GM21619 (cell line): ENCODE measurements around the gene ADGRF1.
"Not testable (repeated sequence)": the region's sequence is repeated elsewhere in the genome, so short reads cannot be mapped to it uniquely, and the experiment has no call there.

Experiments used
- ATAC-seq: cut with Tn5 transposase; IDR thresholded peaks from one replicate; pipeline ENCODE4 v1.9.1; 2021; ENCODE audit not compliant: unreplicated experiment

The ADGRF1 gene

GRCh38 chr6:47023573-47023972, 18.6 kb downstream of the ADGRF1 start:
- no peak for ATAC-seq

- ATAC-seq, result no peak
Measured at GRCh38 chr6:47022191-47022590, 19.9 kb downstream of the ADGRF1 start.

- ATAC-seq, result no peak
Measured at GRCh38 chr6:47019941-47020340, 22.2 kb downstream of the ADGRF1 start.

GRCh38 chr6:47016909-47017308, 25.2 kb downstream of the ADGRF1 start:
- no peak for ATAC-seq

- ATAC-seq, result no peak
Measured at GRCh38 chr6:47016261-47016660, 25.9 kb downstream of the ADGRF1 start.

GRCh38 chr6:47014401-47014800, 27.7 kb downstream of the ADGRF1 start:
- no peak for ATAC-seq

- ATAC-seq, result no peak
Measured at GRCh38 chr6:47009583-47009982, 32.5 kb downstream of the ADGRF1 start.

- no peak for ATAC-seq
Measured at GRCh38 chr6:47008397-47008763, 33.8 kb downstream of the ADGRF1 start.

- ATAC-seq, result no peak
Measured at GRCh38 chr6:47007657-47008396, 34.3 kb downstream of the ADGRF1 start.

- ATAC-seq, result no peak
Measured at GRCh38 chr6:47005486-47005885, 36.6 kb downstream of the ADGRF1 start.

- no peak for ATAC-seq
Measured at GRCh38 chr6:47004463-47004862, 37.7 kb downstream of the ADGRF1 start.

- no peak for ATAC-seq
Measured at GRCh38 chr6:47000842-47001241, 41.3 kb downstream of the ADGRF1 start.

GRCh38 chr6:46998436-46999017, 43.6 kb downstream of the ADGRF1 start:
- ATAC-seq, result no peak

- no peak for ATAC-seq
Measured at GRCh38 chr6:46997646-46998045, 44.5 kb downstream of the ADGRF1 start.

GRCh38 chr6:46996860-46997641, 45.1 kb downstream of the ADGRF1 start:
- no peak for ATAC-seq

- no peak for ATAC-seq
Measured at GRCh38 chr6:46994933-46995332, 47.2 kb downstream of the ADGRF1 start.

- ATAC-seq, result no peak
Measured at GRCh38 chr6:46993846-46994245, 48.3 kb downstream of the ADGRF1 start.

- not testable (repeated sequence) for ATAC-seq
Measured at GRCh38 chr6:46992391-46992790, 49.7 kb downstream of the ADGRF1 start.

GRCh38 chr6:46990818-46991510, 51.2 kb downstream of the ADGRF1 start:
- ATAC-seq, result not testable (repeated sequence)

- no peak for ATAC-seq
Measured at GRCh38 chr6:46990031-46990644, 52.0 kb downstream of the ADGRF1 start.

- ATAC-seq, result no peak
Measured at GRCh38 chr6:46989398-46989797, 52.7 kb downstream of the ADGRF1 start.
